ENCODE data around the gene ANKRD37. TPM values are rescaled to one million over a fixed set of nuclear protein-coding genes. Genes with fewer than 3 reads are reported as not detected.
"Not testable (repeated sequence)": the region's sequence is repeated elsewhere in the genome, so short reads cannot be mapped to it uniquely, and the experiment has no call there.

ANKRD37 gene
- total RNA-seq, 4 donors from 2014 or later, result 6.7 to 16.5 (median 9.8) TPM

DNA sequence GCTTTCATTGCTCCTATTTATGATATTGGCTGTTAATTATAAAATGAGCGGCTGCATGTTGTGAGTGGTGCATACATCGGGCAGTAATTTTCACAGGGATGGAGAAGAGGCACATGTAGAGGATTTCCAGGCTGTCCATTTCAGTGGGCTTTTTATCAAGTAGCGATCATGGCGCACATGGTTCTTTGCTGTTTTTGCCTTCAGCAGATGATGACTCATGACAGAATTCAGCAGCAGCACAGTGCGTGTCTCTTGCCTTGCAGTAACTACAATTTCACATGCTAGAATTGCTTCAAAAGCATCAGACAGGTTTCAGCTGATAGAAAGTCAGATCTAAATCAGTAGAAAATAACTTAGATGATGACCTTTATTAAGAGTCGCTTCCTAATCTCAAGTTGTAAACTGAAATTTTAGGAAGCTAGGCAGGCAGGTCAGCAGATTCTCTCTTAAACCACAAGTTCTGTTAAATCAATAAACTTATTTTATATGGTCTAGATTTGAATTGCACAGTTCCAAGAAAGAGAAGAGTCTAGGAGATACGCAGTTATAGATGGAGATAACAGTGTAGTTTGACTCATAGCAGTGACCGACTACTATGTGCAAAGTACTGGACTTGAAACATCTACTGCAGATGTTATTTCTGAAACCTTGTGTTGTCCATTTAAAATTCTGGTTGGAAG is 36.7 kb upstream of the ANKRD37 start:
- TF ChIP-seq EP300 (IDR thresholded peaks at IDR 0.05) (no peak), POLR2AphosphoS5 (IDR thresholded peaks at IDR 0.05) (no peak), POLR2A (IDR thresholded peaks at IDR 0.05) (no peak)
- TF ChIP-seq, protein P1, sequence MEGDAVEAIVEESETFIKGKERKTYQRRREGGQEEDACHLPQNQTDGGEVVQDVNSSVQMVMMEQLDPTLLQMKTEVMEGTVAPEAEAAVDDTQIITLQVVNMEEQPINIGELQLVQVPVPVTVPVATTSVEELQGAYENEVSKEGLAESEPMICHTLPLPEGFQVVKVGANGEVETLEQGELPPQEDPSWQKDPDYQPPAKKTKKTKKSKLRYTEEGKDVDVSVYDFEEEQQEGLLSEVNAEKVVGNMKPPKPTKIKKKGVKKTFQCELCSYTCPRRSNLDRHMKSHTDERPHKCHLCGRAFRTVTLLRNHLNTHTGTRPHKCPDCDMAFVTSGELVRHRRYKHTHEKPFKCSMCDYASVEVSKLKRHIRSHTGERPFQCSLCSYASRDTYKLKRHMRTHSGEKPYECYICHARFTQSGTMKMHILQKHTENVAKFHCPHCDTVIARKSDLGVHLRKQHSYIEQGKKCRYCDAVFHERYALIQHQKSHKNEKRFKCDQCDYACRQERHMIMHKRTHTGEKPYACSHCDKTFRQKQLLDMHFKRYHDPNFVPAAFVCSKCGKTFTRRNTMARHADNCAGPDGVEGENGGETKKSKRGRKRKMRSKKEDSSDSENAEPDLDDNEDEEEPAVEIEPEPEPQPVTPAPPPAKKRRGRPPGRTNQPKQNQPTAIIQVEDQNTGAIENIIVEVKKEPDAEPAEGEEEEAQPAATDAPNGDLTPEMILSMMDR (IDR thresholded peaks at IDR 0.05), result no peak

DNA sequence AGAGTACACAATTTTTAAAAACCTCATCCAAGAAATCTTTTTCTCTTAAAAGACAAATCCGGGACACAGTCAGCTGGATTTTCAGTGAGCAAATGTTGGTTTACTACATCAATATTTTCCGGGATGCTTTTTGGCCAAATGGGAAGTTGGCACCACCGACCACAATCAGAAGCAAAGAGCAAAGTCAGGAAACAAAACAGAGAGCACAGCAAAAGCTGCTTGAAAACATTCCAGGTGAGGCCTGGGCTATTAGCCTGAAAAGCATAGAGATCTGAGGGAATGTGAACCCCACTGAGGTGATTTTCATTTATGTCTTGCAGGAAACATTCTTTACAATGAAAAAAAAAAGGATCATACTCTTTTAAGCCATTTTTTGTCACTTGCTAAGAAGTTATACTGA is 34.8 kb upstream of the ANKRD37 start:
- no peaks in the 10 kb centered on the region for H3K4me1 ChIP-seq
- no peak for ATAC-seq
- H3K27ac ChIP-seq, result no peak overlapping the region
- whole genome bisulfite sequencing, 2 donors (ENCODE audit: low coverage in 1 of 2), result 81 to 90% methylated on average over 3 of the region's 3 CpGs
- no peaks in the 10 kb centered on the region for H3K27me3 ChIP-seq
- peaks cover 0 to 38% of the 10 kb centered on the region in 2 donors for H3K36me3 ChIP-seq
- no peaks in the 10 kb centered on the region for H3K9me3 ChIP-seq
- TF ChIP-seq, protein P1 (IDR thresholded peaks at IDR 0.05), result no peak
- TF ChIP-seq POLR2A (IDR thresholded peaks at IDR 0.05) (no peak), EP300 (IDR thresholded peaks at IDR 0.05) (no peak), POLR2AphosphoS5 (IDR thresholded peaks at IDR 0.05) (no peak)
- no peak overlapping the region for H3K4me3 ChIP-seq

More for the DNA sequence above, 36.7 kb upstream of the ANKRD37 start:
- no peaks in the 10 kb centered on the region for H3K9me3 ChIP-seq
- no peak overlapping the region for H3K4me3 ChIP-seq
- WGBS, 2 donors (ENCODE audit: low coverage in 1 of 2), result 93 to 94% methylated on average over 8 of the region's 8 CpGs
- H3K27ac ChIP-seq, result no peak overlapping the region
- H3K27me3 ChIP-seq, result no peaks in the 10 kb centered on the region
- peaks cover 0 to 41% of the 10 kb centered on the region in 2 donors for H3K36me3 ChIP-seq
- no peaks in the 10 kb centered on the region for H3K4me1 ChIP-seq
- ATAC-seq, result no peak

DNA sequence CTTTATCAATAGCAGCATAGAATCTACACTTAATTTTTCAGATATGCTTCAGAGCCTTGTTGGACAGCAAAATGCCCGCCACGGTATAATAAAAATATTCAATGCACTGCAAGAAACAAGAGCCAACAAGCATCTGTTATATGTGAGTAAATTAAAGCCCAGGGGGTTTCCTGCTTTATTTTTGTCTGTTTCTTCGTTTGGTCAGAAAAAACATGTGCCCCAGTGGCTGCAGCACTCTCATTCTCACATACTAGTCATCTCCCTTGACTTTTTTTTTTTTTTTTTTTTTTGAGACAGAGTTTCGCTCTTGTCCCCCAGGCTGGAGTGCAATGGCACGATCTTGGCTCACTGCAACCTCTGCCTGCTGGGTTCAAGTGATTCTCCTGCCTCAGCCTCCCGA is 34.1 kb upstream of the ANKRD37 start:
- not testable (repeated sequence) for H3K4me1 ChIP-seq, H3K27ac ChIP-seq, H3K9me3 ChIP-seq, H3K4me3 ChIP-seq, ATAC-seq, H3K27me3 ChIP-seq
- peaks cover 0 to 31% of the 10 kb centered on the region in 2 donors for H3K36me3 ChIP-seq
- 79 to 81% methylated on average over 4 to 5 of the region's 6 CpGs for WGBS, 2 donors (ENCODE audit: low coverage in 1 of 2)

DNA sequence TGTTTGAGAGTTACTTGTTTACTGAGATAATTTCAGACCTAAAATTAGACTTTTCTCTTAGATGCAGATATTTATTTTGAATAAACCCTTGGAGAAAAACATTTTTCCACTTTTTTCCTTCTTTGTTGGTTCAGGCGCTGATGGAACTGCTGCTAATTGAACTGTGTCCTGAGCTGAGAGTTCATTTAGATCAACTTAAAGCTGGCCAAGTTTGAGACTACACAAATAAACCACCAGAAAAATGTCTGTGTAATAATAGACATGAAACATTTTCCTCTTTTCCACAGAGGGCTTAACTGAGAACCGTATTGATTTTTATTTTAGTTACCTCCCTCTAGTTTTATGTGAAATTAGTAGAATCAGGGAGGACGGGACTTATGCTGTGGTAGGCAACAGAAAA is 33.4 kb upstream of the ANKRD37 start:
- Histone ChIP-seq H3K27me3 (no peaks in the 10 kb centered on the region), H3K27ac (no peak overlapping the region), H3K4me1 (no peaks in the 10 kb centered on the region), H3K4me3 (no peak overlapping the region), H3K9me3 (no peaks in the 10 kb centered on the region), H3K36me3 (peaks cover 0 to 31% of the 10 kb centered on the region in 2 donors)
- WGBS, 2 donors (ENCODE audit: low coverage in 1 of 2), result 57 to 72% methylated on average over 3 of the region's 3 CpGs
- no peak for ATAC-seq
- TF ChIP-seq EP300 (IDR thresholded peaks at IDR 0.05) (no peak), POLR2AphosphoS5 (IDR thresholded peaks at IDR 0.05) (no peak), POLR2A (IDR thresholded peaks at IDR 0.05) (no peak)
- TF ChIP-seq, protein P1 (IDR thresholded peaks at IDR 0.05), result no peak

DNA sequence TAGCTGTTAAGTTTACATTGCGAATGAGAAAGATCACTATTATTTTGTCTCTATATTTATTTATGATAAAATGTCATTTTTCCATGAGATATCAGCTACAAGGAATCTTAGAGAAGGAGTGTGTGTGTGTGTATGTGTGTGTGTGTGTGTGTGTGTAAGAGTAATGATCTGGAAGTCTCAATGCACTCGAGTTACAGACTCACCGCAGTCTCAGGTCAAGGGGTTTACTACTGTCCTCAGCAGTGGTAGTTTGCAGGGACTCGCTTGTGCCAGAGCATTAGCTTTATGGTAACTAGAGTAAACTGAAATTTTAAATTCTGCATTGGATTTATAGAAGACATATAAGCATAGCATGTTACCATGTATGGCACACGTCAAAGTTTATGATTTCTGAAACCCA is 31.8 kb upstream of the ANKRD37 start:
- no peak for ATAC-seq
- TF ChIP-seq POLR2AphosphoS5 (IDR thresholded peaks at IDR 0.05), result no peak
- TF ChIP-seq EP300 (IDR thresholded peaks at IDR 0.05), result no peak
- Histone ChIP-seq H3K9me3 (no peaks in the 10 kb centered on the region), H3K4me1 (no peaks in the 10 kb centered on the region), H3K27ac (no peak overlapping the region), H3K36me3 (peaks cover 0 to 35% of the 10 kb centered on the region in 2 donors), H3K4me3 (no peak overlapping the region), H3K27me3 (no peaks in the 10 kb centered on the region)
- WGBS, 2 donors (ENCODE audit: low coverage in 1 of 2), result 93 to 100% methylated on average over 2 to 5 of the region's 5 CpGs

DNA sequence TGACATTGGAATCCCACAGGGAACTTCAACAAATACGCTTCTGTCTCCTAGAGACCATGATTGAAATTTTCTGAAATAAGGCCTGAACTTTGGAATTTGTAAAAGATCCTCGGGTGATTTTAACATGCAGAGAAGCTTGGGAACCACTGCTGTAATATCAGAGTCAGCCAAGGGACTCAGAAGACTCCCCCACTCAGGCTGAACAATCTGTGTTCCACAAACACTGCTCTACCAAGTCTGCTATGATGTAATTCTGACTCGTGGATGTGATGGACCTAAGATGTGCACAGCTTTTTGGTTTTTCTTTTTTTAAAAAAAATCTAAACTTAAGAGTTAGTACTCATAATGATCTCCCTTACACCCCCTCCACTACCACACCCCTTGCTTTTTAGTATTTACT is 26.9 kb upstream of the ANKRD37 start:
- H3K4me3 ChIP-seq, result no peak overlapping the region
- H3K4me1 ChIP-seq, result no peaks in the 10 kb centered on the region
- WGBS, 2 donors (ENCODE audit: low coverage in 1 of 2), result 70 to 73% methylated on average over 3 of the region's 3 CpGs
- no peaks in the 10 kb centered on the region for H3K27me3 ChIP-seq
- peaks cover 0 to 41% of the 10 kb centered on the region in 2 donors for H3K36me3 ChIP-seq
- no peaks in the 10 kb centered on the region for H3K9me3 ChIP-seq
- TF ChIP-seq EP300 (IDR thresholded peaks at IDR 0.05) (no peak), POLR2A (IDR thresholded peaks at IDR 0.05) (no peak), POLR2AphosphoS5 (IDR thresholded peaks at IDR 0.05) (no peak)
- TF ChIP-seq, protein P1 (IDR thresholded peaks at IDR 0.05), result no peak
- no peak overlapping the region for H3K27ac ChIP-seq
- no peak for ATAC-seq
